ENCODE results near the gene TEX30. TPM values are rescaled to one million over a fixed set of nuclear protein-coding genes. Genes with fewer than 3 reads are reported as not detected.

TEX30 gene
- total RNA-seq, 1 experiment from 2014 or later, result 13.1 TPM

GRCh38 chr13:102784483-102784882 lies 10.9 kb upstream of the TEX30 start:
- Histone ChIP-seq H4K5ac (ENCODE audit: insufficient read length, low read depth, low read length) (no peak overlapping the region), H3K27ac (ENCODE audit: insufficient read length, low read depth, low read length) (no peak overlapping the region), H3K79me2 (ENCODE audit: insufficient read depth, low read length) (no peaks in the 10 kb centered on the region), H2BK12ac (ENCODE audit: insufficient read length, low read depth, low read length) (no peak overlapping the region), H2BK120ac (ENCODE audit: low read depth, low read length, poor library complexity, severe bottlenecking) (no peak overlapping the region), H2BK20ac (ENCODE audit: low read depth, low read length, poor library complexity, severe bottlenecking) (no peak overlapping the region), H2AFZ (ENCODE audit: low read length) (no peak overlapping the region), H3K4ac (ENCODE audit: low read depth, low read length) (no peak overlapping the region), H3K14ac (ENCODE audit: insufficient read depth, low read length) (no peak overlapping the region), H3K9me3 (ENCODE audit: control insufficient read depth, low read depth, low read length) (no peaks in the 10 kb centered on the region), H3K79me1 (ENCODE audit: insufficient read depth, low read depth, low read length, poor library complexity, severe bottlenecking) (no peaks in the 10 kb centered on the region), H3K23me2 (ENCODE audit: insufficient read length, low read depth, low read length, poor library complexity, severe bottlenecking) (no peaks in the 10 kb centered on the region), H3K4me2 (ENCODE audit: insufficient read depth, insufficient read length, low read length) (no peak overlapping the region), H3K27me3 (ENCODE audit: insufficient read depth, low read length) (no peaks in the 10 kb centered on the region), H2AK5ac (ENCODE audit: insufficient read length, low read length) (no peak overlapping the region), H3K9ac (ENCODE audit: extremely low read depth, insufficient read length, low read length) (no peak overlapping the region), H3K4me1 (ENCODE audit: insufficient read depth, low read length) (no peaks in the 10 kb centered on the region; the same call in 1 of the 2 replicates), H3K23ac (ENCODE audit: insufficient read length, low read depth, low read length) (no peak overlapping the region), H4K91ac (ENCODE audit: insufficient read length, low read depth, low read length) (no peak overlapping the region), H3K56ac (ENCODE audit: insufficient read length, low read depth, low read length) (no peak overlapping the region), H2BK5ac (ENCODE audit: insufficient read length, low read length) (no peak overlapping the region), H3T11ph (ENCODE audit: low read length) (no peak overlapping the region), H4K8ac (replicated peaks; ENCODE audit: insufficient read length, low read depth, low read length) (no peak overlapping the region), H2BK15ac (ENCODE audit: low read depth, low read length) (no peak overlapping the region), H4K20me1 (ENCODE audit: control insufficient read depth, insufficient read depth, insufficient read length) (no peaks in the 10 kb centered on the region), H3K18ac (ENCODE audit: insufficient read length, low read depth, low read length) (no peak overlapping the region)
- Mint-ChIP-seq H3K4me3 (no peak overlapping the region), H3K4me1 (peaks cover 8 to 12% of the 10 kb centered on the region in 2 experiments), H3K36me3 (ENCODE audit: insufficient read depth in 1 of 3, low read depth in 3 of 3) (peaks cover 37 to 61% (median 45%) of the 10 kb centered on the region in 3 experiments), H3K27me3 (ENCODE audit: low read depth) (0 out of 2 replicates have a peak, but pooled peaks cover 2% of the 10 kb centered on the region), H3K9me3 (peaks cover 17 to 20% of the 10 kb centered on the region in 2 experiments), H3K27ac (no peak overlapping the region; a peak in 1 of 7 replicates)
- no peak for DNase-seq
- WGBS (ENCODE audit: extremely low coverage, insufficient read length, low lambda C conversion rate), result no CpG with 5 or more reads among the region's 3 CpGs
- TF ChIP-seq CTCF (conservative IDR thresholded peaks at IDR 0.05), result no peak

Data from H9 (cell line).